HG02642 (cell line): ENCODE measurements around the gene TRIM65.
"Not testable (repeated sequence)": the region's sequence is repeated elsewhere in the genome, so short reads cannot be mapped to it uniquely, and the experiment has no call there.

Experiments
- ATAC-seq: cut with Tn5 transposase; IDR thresholded peaks from one replicate; pipeline ENCODE4 v1.9.1; 2021; ENCODE audit warnings: mild to moderate bottlenecking; ENCODE audit not compliant: unreplicated experiment, poor library complexity

The TRIM65 gene

GRCh38 chr17:75855310-75856061 is 41.3 kb downstream of the TRIM65 start, which contains the start of gene WBP2:
Gene WBP2 (minus strand): TSS chr17:75855335. CDS start chr17:75855297, 38 bp downstream.
- peak; percentile 89 for ATAC-seq

- peak; percentile 0 for ATAC-seq
These were observed 41.9 kb downstream of the TRIM65 start for GRCh38 chr17:75854881-75855309.

DNA sequence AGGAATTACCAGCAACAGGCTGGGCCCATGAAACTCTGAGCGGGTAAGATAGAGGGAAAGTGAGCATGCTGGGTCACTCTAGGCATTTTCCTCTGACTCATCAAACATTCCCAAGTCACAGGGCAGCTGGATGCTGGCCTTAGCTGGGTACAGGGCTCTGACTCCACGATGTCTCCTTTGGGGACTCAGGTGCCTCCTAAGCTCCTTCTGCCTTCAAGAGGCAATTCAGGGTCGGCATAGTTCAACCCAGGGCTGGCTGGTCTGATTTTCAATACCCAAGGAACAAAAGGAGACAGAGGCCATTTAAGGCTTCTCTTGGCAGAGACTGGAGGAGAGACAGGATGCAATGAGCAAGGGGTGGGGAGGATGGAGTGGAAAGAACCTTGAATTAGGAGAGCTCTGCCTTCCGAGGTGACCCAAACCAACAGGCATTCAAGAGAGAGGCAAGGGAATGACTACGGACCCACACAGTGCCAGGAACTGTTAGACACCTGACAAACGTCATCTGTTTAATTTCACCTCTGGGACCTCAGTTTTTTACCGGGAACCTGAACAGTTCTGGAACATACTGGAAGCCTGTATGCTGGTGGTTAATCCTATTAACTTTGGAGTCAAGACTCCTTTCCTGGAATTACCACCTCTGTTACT is 42.5 kb downstream of the TRIM65 start:
- no peak for ATAC-seq

DNA sequence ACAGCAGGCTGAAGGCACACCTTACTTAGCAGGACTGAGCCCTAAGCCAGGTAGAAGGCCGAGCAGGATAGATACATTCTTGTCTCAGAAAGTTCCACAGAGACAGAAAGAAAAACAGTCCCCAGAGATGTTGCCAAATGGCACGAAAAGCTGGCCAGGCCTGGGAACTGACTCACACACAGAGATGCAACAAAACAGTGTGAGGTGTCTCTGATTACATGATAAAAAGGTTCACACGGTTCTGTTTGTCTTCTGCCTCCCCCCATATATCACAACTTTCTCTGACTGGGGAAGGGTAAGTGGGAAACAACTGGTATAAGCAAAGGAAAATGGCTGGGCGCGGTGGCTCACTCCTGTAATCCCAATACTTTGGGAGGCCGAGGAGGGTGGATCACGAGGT is 43.3 kb downstream of the TRIM65 start:
- no peak for ATAC-seq

DNA sequence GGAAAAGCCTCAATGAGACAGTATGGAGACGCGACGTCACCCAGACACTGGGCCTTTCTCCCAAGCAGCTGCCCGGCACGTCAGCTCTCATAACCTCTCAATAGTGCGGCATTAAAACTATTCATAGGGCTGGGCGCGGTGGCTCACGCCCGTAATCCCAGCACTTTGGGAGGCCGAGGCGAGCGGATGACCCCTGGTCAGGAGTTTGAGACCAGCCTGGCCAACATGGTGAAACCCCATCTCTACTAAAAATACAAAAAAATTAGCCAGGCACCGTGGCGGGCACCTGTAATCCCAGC is 45.1 kb downstream of the TRIM65 start:
- not testable (repeated sequence) for ATAC-seq

GRCh38 chr17:75850928-75851692 is 45.6 kb downstream of the TRIM65 start:
- no peak for ATAC-seq

DNA sequence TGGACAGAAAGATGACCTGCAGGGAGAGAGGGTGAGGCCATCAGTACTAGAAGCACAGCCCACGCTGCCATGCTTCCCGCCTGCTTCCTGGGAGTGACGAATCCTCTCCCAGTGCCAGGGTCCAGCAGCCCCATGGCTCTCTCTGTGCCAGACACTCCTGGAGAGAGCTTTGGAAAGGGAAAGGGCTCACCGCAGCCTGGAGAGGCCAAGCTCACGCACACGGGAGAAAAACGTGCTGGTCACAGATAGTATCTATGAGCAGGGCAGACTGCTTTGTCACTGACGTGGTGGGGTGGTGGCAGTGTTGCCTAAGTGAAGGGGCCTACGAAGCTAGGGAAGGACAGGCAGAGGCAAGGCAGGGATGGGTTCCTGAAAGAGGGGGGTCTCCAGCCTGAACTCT is 47.0 kb downstream of the TRIM65 start:
- ATAC-seq: no peak

- no peak for ATAC-seq
These were observed 47.5 kb downstream of the TRIM65 start for GRCh38 chr17:75849279-75849646.

DNA sequence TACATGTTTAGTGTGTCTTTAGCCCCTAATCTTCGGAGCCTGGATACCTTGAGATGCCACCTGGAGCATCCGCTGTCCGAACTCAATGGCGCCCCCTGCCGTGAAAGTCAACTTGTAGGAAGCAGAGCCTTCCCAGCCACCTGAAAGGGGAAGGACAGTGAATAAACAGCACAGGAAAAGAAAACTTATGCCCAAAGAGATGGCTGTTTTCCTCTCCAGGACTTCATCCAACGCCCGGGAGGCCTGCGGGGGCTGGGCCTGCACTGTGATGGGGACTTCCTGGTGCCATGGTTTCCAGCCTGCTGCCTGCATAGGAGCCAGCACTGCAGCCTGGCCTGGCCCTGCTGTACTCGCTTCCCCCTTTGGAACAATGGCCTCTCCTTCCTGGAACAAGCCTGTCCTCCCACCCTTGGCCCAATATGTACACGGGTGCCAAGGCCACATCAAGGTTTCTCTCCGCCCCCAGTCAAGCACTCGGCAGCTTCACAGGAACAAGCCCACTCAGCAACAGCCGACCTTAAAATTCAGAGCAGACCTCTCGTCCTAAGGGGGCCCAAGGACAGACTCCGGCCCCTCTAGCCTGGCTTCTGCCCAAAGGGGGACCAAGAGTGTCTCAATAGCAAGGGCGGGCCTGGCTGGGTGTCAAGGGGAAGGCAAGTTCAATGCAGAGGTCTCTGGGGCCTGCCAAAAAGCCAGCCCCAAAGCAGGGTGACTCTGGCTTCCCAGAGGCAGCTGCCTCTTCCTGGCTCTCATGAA is 48.0 kb downstream of the TRIM65 start:
- no peak for ATAC-seq

- no peak for ATAC-seq
These were observed 48.9 kb downstream of the TRIM65 start for GRCh38 chr17:75847614-75848522.

- ATAC-seq: no peak
These were observed 49.8 kb downstream of the TRIM65 start for GRCh38 chr17:75846692-75847613.

GRCh38 chr17:75845933-75846691 is 50.6 kb downstream of the TRIM65 start:
- ATAC-seq: no peak

DNA sequence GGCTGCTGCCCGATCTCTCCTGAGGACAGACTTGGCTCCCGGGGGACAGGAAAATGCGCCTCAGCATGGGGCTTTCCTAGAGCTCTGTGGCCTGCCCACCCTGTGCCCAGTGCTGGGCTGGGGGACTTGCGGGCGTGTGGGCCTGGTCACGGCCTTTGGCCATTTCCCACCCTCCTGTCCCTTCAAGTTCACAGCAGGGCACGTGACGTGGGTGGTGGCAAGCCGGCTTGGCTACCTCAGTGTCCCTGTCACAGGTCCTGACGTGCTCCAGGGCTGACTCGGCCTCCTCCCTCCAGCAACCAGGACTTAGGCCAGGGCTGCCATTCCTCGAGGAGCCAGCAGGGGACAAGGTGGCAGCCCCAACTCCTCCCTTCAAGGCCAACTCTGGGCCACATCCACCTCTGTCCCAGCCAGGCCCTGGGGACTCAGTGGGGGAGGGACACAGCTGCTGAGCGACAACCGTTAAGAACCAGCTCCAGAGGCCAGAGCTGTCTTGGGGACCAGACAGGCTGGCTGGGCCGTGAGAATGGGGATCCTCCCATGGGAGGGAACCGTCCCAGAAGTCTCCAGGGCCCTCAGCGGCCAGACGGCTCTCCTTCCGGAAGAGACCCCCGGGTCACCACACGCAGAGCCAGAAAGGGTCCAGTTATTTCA is 51.6 kb downstream of the TRIM65 start:
- ATAC-seq: peak; percentile 69

DNA sequence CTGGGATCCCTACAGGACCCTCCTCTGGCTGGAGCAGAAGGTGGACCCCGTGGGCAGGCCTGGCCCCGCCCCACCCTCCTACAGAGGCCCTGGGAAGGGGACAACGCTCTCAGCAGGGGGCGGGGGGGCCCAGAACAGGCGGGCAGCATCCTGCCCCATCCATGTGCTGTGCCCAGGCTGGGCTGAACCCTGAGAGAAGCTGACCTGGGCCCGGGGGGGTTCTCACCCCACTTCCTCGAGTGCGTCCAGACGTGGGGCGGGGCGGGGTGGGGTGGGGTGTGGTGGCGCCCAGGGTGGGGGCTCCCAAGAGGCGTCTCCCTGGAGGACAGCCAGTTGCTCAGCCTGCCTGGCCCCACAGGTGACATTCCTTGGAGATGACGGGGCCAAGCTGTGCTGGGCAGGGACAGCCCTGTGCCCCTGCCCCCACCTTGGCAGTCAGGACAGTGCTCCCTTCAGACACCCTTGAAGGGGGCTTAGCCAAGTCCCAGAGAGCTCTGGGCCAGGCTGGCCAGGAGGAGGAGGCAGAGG is 52.2 kb downstream of the TRIM65 start:
- ATAC-seq: peak; percentile 13

DNA sequence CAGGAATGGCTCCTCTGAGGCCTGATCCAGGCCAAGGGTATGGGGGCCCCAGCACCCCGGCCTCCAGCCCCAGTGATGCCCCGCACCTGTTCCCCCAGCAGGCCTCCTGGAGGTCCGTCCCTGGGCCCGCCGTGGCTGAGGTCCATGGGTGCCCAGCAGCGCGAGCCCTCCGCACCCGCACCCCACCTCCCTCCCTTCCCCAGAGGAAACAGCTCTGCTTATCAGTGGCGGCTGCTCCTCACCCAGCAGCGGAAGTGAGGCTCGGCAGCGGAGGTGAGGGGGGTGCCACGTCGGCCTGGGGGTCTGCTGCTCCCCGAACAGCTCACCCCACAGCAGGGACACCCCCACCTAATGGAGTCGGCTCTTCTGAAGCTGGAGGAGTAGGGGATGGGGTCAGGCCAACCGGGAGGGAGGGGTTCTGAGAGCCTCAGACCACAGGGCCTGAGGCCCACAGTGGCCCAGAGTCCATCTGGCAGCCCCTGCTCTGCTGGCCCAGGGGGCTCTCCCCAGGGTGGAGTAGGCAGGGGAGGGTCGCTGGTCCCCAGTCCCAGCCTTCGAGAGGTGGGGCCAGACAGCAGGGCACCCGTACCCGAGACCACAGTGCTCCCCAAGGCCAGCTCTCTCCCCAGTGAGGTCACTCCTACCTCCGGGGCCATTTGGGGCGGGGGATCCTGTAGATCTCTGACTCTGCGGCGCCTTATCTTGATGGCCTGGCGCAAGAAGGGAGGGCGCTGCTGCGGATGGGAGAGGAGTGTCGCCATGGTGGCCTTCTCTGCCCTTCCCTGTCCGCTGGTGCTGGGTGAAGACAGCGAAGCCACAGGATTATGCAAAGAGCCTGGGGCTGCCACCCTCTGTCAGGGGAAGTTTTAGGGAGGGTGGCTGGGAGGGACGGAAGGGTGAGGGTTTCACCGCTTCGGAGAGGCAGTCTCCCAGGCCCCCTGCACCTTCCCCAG is 52.9 kb downstream of the TRIM65 start, which contains the start of gene UNC13D:
Gene UNC13D, minus strand, starts transcription at position 828 of the 953 bp plus-strand sequence. Its CDS starts 67 bp downstream, at position 761.
- ATAC-seq: peak; percentile 32
